Nephron progenitor cell (in vitro differentiated cells): ENCODE measurements around the gene RAB11FIP3.

Source experiments
- DNase-seq: peaks from one replicate; pipeline ENCODE4 v3.0.0; 2021
- H3K27ac Mint-ChIP-seq: 2 replicates; pipeline ENCODE4 v1.8.0; 2021; ENCODE audit warnings: mild to moderate bottlenecking, moderate library complexity, mixed read lengths
- H3K27me3 Mint-ChIP-seq: 2 replicates; pipeline ENCODE4 v1.8.0; 2021; ENCODE audit warnings: mild to moderate bottlenecking, low read depth, mixed read lengths; ENCODE audit not compliant: poor library complexity
- H3K36me3 Mint-ChIP-seq: 2 replicates; pipeline ENCODE4 v1.8.0; 2021; ENCODE audit warnings: low read depth, mixed read lengths
- H3K4me1 Mint-ChIP-seq: 2 replicates; pipeline ENCODE4 v1.8.0; 2021; ENCODE audit warnings: mixed read lengths
- H3K4me3 Mint-ChIP-seq: 2 replicates; pipeline ENCODE4 v1.8.0; 2021; ENCODE audit warnings: mild to moderate bottlenecking, moderate library complexity, mixed read lengths
- H3K9me3 Mint-ChIP-seq: 2 replicates; pipeline ENCODE4 v1.8.0; 2021; ENCODE audit warnings: mild to moderate bottlenecking, moderate library complexity, mixed read lengths
- TF ChIP-seq, protein P1 (sequence below): fragments of 200-600 bp; sonication (generic); IDR thresholded peaks from 2 replicates; pipeline ENCODE4 v1.5.0; 2021; ENCODE audit warnings: antibody characterized with exemption

Gene RAB11FIP3

GRCh38 chr16:566475-567372 is 141.3 kb downstream of the RAB11FIP3 start, which contains the start of gene NHLRC4:
TSS of gene NHLRC4 (plus strand) at chr16:567005. CDS start at chr16:568048, 1,043 bp downstream.
- Mint-ChIP-seq H3K4me1 (peaks cover 51% of the 10 kb centered on the region), H3K27me3 (peaks cover 16% of the 10 kb centered on the region), H3K36me3 (no peaks in the 10 kb centered on the region), H3K9me3 (no peaks in the 10 kb centered on the region), H3K4me3 (peak within 1 kb of the TSS; percentile 34), H3K27ac (peak within 1 kb of the TSS; percentile 48)
- TF ChIP-seq, protein P1, sequence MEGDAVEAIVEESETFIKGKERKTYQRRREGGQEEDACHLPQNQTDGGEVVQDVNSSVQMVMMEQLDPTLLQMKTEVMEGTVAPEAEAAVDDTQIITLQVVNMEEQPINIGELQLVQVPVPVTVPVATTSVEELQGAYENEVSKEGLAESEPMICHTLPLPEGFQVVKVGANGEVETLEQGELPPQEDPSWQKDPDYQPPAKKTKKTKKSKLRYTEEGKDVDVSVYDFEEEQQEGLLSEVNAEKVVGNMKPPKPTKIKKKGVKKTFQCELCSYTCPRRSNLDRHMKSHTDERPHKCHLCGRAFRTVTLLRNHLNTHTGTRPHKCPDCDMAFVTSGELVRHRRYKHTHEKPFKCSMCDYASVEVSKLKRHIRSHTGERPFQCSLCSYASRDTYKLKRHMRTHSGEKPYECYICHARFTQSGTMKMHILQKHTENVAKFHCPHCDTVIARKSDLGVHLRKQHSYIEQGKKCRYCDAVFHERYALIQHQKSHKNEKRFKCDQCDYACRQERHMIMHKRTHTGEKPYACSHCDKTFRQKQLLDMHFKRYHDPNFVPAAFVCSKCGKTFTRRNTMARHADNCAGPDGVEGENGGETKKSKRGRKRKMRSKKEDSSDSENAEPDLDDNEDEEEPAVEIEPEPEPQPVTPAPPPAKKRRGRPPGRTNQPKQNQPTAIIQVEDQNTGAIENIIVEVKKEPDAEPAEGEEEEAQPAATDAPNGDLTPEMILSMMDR, result no peak
- DNase-seq, result peak; percentile 68

- Mint-ChIP-seq H3K27me3 (peaks cover 8% of the 10 kb centered on the region), H3K9me3 (no peaks in the 10 kb centered on the region), H3K36me3 (no peaks in the 10 kb centered on the region), H3K27ac (peak overlapping the region; percentile 48), H3K4me1 (peaks cover 51% of the 10 kb centered on the region), H3K4me3 (peak overlapping the region; percentile 34)
- no peak for DNase-seq
- TF ChIP-seq, protein P1, result no peak
Observed at GRCh38 chr16:567373-568256, 142.2 kb downstream of the RAB11FIP3 start.

DNA sequence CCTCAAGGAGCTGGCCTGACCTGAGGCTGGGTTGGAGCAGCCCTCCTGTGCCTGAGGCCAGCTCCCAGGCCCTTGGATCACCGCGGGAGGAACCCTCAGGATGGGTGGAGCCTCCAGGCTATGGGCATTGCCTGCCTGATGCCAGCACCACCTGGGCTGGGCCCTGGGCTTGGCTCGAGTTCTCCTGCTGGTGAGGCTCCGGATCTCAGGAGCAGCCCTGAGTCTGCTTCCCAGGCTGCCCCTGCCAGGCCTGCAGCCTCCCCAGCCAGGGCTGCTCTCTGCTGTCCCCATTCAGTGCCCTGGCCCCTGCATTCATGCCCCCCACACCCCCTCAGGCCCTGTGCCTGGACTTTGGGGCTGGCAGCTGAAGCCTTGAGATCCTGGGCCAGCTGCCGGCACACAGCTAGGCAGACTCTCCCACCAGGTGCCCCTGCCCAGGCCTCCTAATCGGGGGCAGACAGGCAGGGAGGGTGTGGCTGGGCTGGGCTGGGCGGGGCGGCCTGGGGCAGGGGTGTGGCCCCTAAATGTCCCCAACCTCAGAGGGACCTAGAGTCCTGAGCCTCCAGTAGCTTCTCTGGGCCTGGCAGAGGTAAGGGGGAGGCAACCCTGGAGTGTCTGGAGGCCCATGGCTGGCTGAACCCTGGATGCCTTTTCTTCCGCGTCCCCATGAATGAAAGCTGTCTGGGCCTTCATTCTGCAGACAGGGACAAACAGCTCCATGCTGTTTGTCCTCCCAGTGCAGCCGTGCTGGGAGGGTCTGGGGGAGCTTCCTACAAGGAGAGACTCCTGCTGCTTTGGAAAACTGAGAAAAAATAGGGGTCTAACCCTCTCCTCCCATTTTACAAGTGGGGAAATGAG is 143.2 kb downstream of the RAB11FIP3 start:
- Mint-ChIP-seq H3K4me1 (peaks cover 49% of the 10 kb centered on the region), H3K27me3 (peaks cover 4% of the 10 kb centered on the region), H3K9me3 (no peaks in the 10 kb centered on the region), H3K27ac (peak overlapping the region; percentile 98), H3K36me3 (no peaks in the 10 kb centered on the region), H3K4me3 (peak overlapping the region; percentile 89)
- TF ChIP-seq, protein P1, result no peak
- no peak for DNase-seq

DNA sequence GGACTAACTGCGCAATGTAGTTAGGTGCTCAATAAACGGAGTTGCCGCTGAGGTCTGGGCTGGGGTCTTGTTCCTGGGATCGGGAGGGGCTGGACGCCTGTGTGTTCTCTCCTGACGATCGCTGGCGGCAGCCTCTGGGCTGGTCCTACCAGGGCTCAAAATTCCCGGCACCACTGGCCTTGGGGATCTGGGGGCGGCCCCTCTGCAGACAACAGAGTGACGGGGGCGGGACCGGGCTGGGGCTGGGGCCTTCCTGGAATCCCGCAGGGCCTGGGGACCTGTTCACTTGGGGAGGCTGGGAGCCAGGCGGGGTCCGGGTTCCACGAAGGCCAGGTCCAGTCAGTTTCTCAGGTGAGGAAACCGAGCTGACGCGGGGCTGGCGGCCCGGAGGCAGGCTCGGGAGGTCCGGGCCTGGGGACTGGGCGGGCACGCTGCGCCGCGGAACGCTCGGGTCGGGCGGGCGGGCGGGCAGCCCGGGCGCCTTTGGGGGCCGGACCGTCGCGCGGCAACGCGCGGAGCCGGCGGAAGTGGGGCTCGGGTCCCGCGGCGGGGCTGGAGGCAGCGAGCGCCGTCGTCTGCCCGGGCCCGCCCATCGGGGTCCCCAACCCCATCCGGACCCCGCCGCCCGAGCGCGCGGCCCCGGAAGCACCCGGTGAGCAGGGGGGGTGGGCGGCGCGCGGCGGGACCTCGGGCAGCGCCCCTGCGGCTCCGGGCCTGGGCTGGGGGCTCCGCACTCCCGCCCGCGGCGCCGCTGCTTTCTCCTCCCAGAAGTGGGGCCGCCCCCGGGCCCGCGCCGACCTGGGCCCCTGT is 144.2 kb downstream of the RAB11FIP3 start, which contains the start of gene PIGQ:
TSS of gene PIGQ (plus strand) at position 524 of the 810 bp plus-strand sequence. CDS start 4,107 bp downstream, outside the sequence.
- H3K4me1 Mint-ChIP-seq, result peaks cover 49% of the 10 kb centered on the region
- DNase-seq, result peak; percentile 77
- TF ChIP-seq, protein P1, result no peak

More for the DNA sequence above, 144.2 kb downstream of the RAB11FIP3 start, which contains the start of gene PIGQ:
- peak within 1 kb of the TSS; percentile 89 for H3K4me3 Mint-ChIP-seq
- peak within 1 kb of the TSS; percentile 98 for H3K27ac Mint-ChIP-seq
- peaks cover 4% of the 10 kb centered on the region for H3K27me3 Mint-ChIP-seq
- H3K36me3 Mint-ChIP-seq, result no peaks in the 10 kb centered on the region
- H3K9me3 Mint-ChIP-seq, result no peaks in the 10 kb centered on the region
